Left lung (tissue), 10 donors: ENCODE results near the gene PALM. TPM values are rescaled to one million over a fixed set of nuclear protein-coding genes. Genes with fewer than 3 reads are reported as not detected.

Experiments
- ATAC-seq: fragments of 200-7000 bp; cut with Tn5 transposase; one replicate; pipeline ENCODE4 v1.9.1; 2020; ENCODE audit warnings: moderate library complexity
- DNase-seq, 4 donors: peaks; one replicate each; pipeline ENCODE4 v3.0.0-alpha.2; 2013 to 2020
- H3K27ac ChIP-seq, 2 donors: fragments of 200-600 bp; sonication (generic) in 1 of 2; one replicate each; pipeline versions ENCODE4 v1.5.0 to v1.8.0; 2020 to 2021
- H3K27me3 ChIP-seq, 2 donors: fragments of 200-600 bp; sonication (generic) in 1 of 2; one replicate each; pipeline versions ENCODE4 v1.5.0 to v1.8.0; 2020 to 2021
- H3K36me3 ChIP-seq, 2 donors: fragments of 200-600 bp; sonication (generic) in 1 of 2; one replicate each; pipeline versions ENCODE4 v1.5.0 to v1.8.0; 2020 to 2021
- H3K4me1 ChIP-seq, 2 donors: fragments of 200-600 bp; one replicate each; pipeline ENCODE4 v1.8.0; 2021
- H3K4me3 ChIP-seq, 2 donors: fragments of 200-600 bp; sonication (generic) in 1 of 2; one replicate each; pipeline versions ENCODE4 v1.5.0 to v1.8.0; 2020 to 2021; ENCODE audit warnings: mild to moderate bottlenecking in 1 of 2
- H3K9me3 ChIP-seq, 2 donors: fragments of 200-600 bp; sonication (generic) in 1 of 2; one replicate each; pipeline versions ENCODE4 v1.5.0 to v1.8.0; 2020 to 2021
- CTCF ChIP-seq, 2 donors: fragments of 200-600 bp; sonication (generic) in 1 of 2; IDR thresholded peaks; one replicate each; pipeline versions ENCODE4 v1.5.0 to v1.8.0; 2021; ENCODE audit warnings: antibody characterized with exemption in 2 of 2
- intact Hi-C, 2 donors: fragments of 100-400 bp; cut with DNase I; formaldehyde crosslinking; loops; one replicate each; pipeline versions ENCODE4 v1.11.2 to v1.14.2; 2022
- polyA plus RNA-seq, 6 donors: library from polyadenylated mRNA; unstranded; fragments of 120-200 nt; gene quantifications; one replicate each; pipeline ENCODE4 v1.2.1, GENCODE V29; 2013; ENCODE audit not compliant: insufficient read length in 6 of 6
- total RNA-seq, 2 donors: library from RNA; stranded (reverse); fragmentation: NEBNext Ultra II Directional; extraction: Animal tissue kit (Norgen Biotek cat#: 25700); gene quantifications; one replicate each; pipeline ENCODE4 v1.2.1, GENCODE V29; 2021
- donor health status: DM: no; HTN: yes; CAD: no.
- donor health status: DM: no; HTN: no; CAD: no.

The PALM gene
- total and polyA plus RNA-seq, 8 donors = 30.2 to 59.7 (median 39.8) TPM

- intact Hi-C loops = no loop called here
- Histone ChIP-seq H3K27me3 (peaks cover 0 to 29% of the 10 kb centered on the region in 2 donors), H3K9me3 (peaks cover 0 to 20% of the 10 kb centered on the region in 2 donors), H3K27ac (no peak overlapping the region), H3K4me3 (no peak overlapping the region), H3K4me1 (peaks cover 0 to 10% of the 10 kb centered on the region in 2 donors), H3K36me3 (no peaks in the 10 kb centered on the region)
- ATAC-seq (no peak), DNase-seq (peak in 1 of 4 donors; percentile 44)
- TF ChIP-seq CTCF (IDR thresholded peaks at IDR 0.05) = no peak
These were observed 39.5 kb downstream of the PALM start for GRCh38 chr19:748274-748598.

GRCh38 chr19:749811-750210, 41.1 kb downstream of the PALM start:
- no peak overlapping the region for H3K27ac ChIP-seq

GRCh38 chr19:750640-751423, 42.1 kb downstream of the PALM start, which contains the start of gene MISP:
Gene MISP, plus strand, starts transcription at chr19:751112. Its CDS starts 5,835 bp downstream, at chr19:756947.
- peak; percentile 73 for ATAC-seq
- TF ChIP-seq CTCF (IDR thresholded peaks at IDR 0.05) = no peak
- intact Hi-C loops = no loop called here
- peaks cover 0 to 10% of the 10 kb centered on the region in 2 donors for H3K4me1 ChIP-seq
- peaks cover 0 to 14% of the 10 kb centered on the region in 2 donors for H3K9me3 ChIP-seq
- H3K27me3 ChIP-seq = peaks cover 0 to 29% of the 10 kb centered on the region in 2 donors
- peak in 3 of 4 donors; percentile 76 to 88 (median 83) for DNase-seq
- H3K36me3 ChIP-seq = no peaks in the 10 kb centered on the region
- H3K27ac ChIP-seq = peak within 1 kb of the TSS; percentile 53 to 68
- H3K4me3 ChIP-seq = peak within 1 kb of the TSS; percentile 25 to 36

More at GRCh38 chr19:749811-750210, 41.1 kb downstream of the PALM start:
- Histone ChIP-seq H3K4me1 (peaks cover 0 to 10% of the 10 kb centered on the region in 2 donors), H3K27me3 (peaks cover 0 to 29% of the 10 kb centered on the region in 2 donors), H3K4me3 (no peak overlapping the region), H3K36me3 (no peaks in the 10 kb centered on the region), H3K9me3 (peaks cover 0 to 15% of the 10 kb centered on the region in 2 donors)
- intact Hi-C loops = no loop called here
- DNase-seq (no peak), ATAC-seq (no peak)
- TF ChIP-seq CTCF (IDR thresholded peaks at IDR 0.05) = no peak

- H3K36me3 ChIP-seq = no peaks in the 10 kb centered on the region
- ATAC-seq (peak; percentile 68), DNase-seq (peak in 1 of 4 donors; percentile 52)
- H3K4me1 ChIP-seq = peaks cover 0 to 10% of the 10 kb centered on the region in 2 donors
- intact Hi-C loops = no loop called here
- no peak for TF ChIP-seq CTCF (IDR thresholded peaks at IDR 0.05)
- peaks cover 0 to 29% of the 10 kb centered on the region in 2 donors for H3K27me3 ChIP-seq
- H3K9me3 ChIP-seq = peaks cover 0 to 14% of the 10 kb centered on the region in 2 donors
- peak overlapping the region; percentile 25 to 36 for H3K4me3 ChIP-seq
- H3K27ac ChIP-seq = peak overlapping the region; percentile 53 to 68
These were observed 43.0 kb downstream of the PALM start for GRCh38 chr19:751501-752341.
